Measurements from ENCODE around the gene DOCK7.
A peak's percentile ranks its signal among the peaks of the same experiment; 100 is the strongest.
"Not testable (repeated sequence)": the region's sequence is repeated elsewhere in the genome, so short reads cannot be mapped to it uniquely, and the experiment has no call there.

DOCK7 gene

DNA sequence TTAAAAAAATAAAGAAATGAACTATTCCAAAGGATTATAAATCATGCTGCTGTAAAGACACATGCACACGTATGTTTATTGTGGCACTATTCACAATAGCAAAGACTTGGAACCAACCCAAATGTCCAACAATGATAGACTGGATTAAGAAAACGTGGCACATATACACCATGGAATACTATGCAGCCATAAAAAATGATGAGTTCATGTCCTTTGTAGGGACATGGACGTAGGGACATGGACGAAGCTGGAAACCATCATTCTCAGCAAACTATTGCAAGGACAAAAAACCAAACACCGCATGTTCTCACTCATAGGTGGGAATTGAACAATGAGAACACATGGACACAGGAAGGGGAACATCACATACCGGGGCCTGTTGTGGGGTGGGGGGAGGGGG, 160.8 kb downstream of the DOCK7 start:
- DNase-seq: not testable (repeated sequence)

DNA sequence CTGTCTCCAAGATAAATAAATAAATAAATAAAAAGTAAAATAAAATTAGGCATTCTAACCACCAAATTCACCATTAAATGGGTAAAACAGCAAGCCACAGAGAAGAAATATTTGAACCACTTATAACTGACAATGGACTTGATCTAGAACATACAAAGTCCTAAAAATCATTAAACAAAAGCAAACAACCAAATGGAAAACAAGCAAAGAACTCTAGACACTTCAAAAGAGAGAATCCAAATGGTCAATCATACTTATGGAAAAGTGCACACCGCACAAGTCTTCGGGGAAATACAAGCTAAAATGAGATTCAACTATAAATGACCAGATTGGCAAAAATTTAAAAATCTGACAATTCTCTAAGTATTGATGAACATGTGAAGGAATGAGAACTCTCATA, 164.3 kb downstream of the DOCK7 start:
- no peak for DNase-seq

DNA sequence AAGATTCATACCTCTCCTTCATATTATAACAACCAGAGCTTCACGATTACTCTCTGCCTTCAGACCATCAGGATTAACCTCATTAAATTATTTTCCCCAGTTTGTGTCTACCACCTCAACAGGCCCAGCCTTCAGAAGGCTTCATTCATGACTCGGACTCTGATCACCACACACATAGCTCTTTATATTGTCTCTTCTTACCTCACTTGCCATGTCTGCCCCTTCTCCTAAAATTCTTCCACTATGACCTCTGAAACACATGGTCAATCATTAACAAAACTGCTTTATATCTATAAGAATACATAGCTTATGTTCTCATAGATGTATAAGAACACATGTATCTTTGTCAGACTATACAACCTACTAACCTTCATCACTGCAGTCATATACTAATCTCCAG, 171.6 kb downstream of the DOCK7 start:
- DNase-seq: no peak

DNA sequence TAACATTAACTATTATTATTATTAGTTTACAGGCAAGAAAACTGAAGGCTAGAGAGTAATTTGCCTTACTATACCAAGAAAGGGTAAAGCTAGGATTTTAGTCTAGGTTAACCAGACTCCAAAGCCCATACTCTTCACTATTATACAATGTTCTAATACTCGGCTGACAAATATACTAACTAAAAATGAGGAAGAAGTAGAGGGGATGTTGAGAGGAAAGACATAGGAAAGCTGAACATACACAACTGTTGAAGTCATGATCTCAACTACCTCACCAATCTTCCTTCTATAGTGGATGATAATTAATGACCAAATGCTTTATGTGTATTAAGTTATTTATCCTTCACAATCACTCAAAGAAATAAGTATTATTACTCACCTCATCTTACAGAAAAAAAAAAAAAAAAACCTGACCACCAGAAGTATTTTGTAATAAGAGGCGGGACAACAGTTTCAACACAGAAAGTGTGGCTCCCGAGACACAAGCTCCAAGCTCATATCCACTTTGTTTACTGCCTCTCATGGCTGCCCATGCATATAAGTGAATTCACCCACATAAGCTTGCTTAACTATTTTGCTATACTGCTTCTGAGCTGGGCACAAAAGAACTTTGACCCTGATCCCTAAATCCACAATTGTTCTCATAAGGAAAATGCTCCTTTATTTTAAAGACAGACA, 173.3 kb downstream of the DOCK7 start:
- no peak for DNase-seq

DNA sequence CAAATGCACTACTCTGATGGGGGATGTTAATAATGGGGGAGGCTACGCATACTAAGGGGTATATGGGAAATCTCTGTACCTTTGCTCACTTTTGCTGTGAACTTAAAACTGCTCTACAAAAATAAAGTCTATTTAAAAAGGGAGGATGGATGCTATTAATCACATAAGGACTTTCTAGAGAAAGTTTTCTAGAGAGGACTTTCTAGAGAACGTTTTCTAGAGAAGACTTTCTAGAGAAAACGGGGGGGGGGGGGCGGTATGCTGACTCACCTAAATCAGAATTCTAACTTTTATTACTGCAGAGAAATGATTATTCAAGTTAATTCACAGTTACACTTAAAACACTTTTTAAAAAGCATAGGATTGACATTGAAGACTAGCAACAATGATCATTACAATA, 175.2 kb downstream of the DOCK7 start:
- no peak for DNase-seq

DNA sequence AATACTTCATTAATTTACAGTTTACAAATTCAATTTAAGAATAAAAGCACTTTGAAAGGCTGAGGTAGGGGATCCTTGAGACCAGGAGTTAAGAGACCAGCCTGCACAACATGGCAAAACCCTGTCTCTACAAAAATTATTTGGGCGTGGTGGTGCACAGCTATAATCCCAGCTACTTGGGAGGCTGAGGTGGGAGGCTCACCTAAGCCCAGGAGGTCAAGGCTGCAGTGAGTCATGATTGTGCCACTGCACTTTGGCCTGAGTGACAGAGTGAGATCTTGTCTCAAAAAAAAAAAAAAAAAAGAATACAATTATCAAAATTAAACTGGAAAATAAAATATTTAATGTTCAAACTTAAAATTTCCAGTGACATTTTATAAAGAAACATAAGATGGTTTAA, 179.2 kb downstream of the DOCK7 start:
- no peak for DNase-seq

DNA sequence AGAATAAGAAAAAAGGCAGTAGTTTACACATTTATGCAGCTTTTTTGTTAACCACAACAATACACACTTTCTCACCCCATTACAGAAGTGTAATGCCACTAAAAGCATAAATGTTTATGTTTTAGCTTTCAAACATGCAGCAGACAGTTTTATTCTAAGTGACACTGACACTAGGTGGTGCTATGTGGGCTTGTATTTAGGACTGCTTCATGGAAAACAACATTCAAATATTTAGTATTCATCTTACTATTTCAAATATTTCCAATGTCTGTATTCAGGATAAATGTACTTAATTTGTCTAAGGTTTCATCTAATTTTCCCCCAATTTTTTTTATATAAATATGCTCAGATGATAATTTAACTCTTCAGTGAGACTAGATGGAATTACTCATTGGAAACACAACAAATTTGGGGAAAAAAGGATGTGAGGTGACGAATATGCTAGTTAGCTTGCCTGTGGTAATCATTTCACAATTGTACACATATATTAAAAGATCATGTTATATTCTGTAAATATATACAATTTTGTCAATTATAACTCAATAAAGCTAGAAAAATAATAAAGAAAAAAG, 179.9 kb downstream of the DOCK7 start:
- peak; percentile 45 for DNase-seq

DNA sequence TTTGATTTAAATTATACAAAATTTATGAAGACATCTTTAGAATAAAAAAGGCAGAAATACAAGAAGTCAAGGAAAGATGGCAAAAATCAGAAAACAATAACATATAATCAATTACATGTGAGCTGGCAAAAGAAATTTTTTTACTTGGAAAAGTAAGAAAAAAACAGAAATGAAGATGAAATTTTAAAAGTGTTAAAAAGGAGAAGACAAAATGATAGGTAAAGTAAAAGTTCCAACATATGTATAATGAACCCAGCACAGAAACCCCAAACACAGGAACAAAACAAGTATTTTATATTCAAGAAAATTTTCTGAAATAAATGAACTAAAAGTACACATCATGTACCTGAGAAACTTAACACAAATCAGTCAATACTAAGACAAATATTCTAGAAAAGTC, 188.0 kb downstream of the DOCK7 start:
- no peak for DNase-seq

DNA sequence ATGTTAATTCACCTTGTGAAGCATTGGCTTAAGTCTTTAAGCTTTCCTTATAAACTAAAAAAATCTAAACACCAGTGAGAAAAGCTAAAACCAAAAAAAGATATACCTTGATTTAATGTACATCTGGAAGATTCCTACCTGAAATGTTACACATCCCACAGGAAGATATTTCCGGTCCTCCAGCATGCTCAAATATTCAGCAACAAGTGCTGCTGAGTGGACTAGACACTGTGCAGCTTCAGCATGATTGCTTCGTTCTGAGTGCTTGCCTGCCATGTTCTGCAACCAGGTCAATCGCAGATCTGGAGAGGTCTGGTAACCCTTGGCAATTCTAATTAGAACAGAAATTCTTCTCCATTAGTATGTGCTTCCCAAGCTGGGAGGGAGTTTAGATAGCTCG, 194.0 kb downstream of the DOCK7 start:
- DNase-seq: peak; percentile 28

DNA sequence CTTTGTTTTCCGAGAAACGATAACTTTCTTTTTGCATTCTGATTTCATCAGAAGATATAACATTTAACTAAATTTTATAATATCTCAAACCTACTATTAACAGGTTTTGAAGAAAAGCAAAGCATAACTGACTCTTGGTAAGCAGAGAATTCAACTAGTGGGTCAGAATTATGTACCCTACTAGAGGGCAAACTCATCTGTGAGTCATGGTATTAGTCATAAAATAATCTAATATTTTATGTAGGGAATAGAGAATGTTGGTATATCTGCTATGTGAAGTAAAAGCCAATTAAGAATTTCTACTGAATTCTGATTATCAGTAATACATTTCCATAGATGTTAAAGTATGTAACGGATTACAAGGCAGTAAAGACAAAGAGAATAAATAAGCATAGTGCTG, 194.5 kb downstream of the DOCK7 start:
- no peak for DNase-seq

DNA sequence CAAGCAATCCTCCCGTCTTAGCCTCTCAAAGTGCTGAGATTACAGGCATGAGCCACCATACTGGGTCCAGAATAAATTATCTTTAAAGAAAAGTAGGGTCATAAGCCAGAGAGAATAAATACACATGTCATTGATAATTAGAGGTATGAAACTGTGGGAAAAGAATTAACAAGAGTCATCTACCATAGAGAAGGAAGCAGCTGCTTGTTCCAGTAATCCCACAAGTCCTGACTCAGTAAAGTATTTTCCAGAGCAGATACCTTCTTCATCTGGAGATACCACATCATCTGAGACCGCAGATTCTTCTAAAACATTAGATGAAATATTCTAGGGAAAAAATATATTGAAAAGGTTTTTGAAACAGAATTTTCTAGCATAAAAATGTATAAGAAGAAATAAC, 195.7 kb downstream of the DOCK7 start:
- no peak for DNase-seq

DNA sequence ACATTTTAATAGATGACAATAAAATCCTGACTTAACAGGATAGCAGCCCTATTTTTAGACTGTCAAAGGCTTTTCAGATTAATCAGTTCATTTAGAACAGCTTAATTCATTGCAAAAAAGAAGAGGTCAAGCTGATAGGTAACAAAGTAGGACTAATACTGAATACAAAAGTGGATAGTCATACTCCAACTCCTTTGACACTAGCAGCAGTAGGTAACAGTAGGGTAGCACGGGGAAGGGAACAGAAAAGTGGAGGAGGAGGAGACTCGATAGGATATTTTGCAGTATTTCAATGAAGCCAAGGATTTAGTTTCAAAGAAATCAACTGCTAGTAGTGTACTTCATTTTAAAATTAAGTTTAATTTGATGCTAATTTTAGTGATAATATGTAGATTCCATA, 200.2 kb downstream of the DOCK7 start:
- peak; percentile 12 for DNase-seq

DNA sequence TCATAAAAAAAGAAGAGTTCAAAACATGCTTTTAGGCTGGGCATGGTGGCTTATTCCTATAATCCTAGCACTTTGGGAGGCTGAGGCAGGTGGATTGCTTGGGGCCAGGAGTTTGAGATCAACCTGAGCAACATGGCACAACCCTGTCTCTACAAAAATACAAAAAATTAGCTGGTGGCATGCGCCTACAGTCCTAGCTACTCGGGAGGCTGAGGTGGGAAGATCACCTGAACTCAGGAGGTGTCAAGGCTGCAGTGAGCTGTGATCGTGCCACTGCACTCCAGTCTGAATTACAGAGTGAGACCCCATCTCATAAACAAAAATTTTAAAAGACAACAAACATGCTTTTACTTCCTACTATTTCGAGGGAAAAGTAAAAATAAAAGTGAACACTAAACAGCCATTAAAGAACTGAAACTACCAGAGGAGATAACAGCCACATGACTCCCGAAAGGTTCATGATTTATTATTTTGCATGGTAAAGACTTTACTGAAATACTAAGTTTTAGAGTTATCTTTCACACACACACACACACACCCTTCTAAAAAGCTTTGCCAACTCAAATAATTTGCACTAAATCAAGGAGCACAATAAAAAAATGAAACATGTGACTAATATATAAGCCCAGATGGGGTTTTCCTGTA, 203.2 kb downstream of the DOCK7 start:
- no peak for DNase-seq

DNA sequence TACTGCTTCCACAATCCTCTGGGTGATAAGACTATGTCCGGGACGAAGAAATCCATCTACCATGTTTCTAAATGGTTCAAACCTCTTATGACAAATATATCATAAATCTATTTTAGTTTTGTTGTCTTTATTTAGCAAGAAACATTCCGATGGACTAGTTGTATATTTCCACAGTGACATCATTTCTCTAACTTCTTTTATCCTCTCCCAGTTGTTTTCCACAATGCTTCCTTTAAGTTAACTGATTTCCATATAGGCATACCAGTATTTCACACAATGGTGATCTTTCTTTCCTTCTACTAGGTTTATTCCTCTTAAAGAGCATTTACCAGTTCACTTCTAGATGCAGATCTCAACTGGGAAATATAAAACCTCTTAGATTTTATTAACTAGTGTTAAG, 206.5 kb downstream of the DOCK7 start:
- DNase-seq: no peak

DNA sequence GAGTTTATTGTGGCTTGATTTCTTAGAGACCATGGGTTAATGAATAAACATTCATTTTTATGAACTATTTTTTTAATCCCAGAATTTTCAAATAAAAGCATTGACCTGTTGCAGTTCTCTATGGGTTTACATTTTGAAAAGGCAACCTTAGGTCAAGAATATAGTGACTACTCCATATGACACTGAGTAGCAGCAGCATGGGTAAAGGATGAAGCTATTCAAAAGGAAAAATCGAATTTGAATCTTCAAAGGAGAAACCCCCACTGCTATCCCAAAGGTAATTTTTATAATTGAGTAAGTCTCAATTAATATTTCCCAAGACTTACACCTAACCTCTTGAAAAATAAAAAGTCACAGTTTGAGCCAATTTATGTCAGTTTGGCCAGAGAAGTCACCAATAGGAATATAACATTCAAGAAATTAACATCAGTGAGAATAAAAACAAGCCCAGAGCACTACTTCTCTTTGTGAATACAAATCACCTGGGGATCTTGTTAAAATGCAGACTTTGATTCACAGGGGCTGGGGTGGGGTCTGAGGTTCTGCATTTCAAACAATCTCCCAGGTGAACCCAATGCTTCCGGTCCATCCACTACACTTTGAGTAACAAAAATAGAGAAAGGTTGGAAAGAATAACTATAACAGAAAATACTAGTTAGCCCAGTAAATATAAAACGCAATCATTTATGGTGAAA, 211.5 kb downstream of the DOCK7 start:
- no peak for DNase-seq

DNA sequence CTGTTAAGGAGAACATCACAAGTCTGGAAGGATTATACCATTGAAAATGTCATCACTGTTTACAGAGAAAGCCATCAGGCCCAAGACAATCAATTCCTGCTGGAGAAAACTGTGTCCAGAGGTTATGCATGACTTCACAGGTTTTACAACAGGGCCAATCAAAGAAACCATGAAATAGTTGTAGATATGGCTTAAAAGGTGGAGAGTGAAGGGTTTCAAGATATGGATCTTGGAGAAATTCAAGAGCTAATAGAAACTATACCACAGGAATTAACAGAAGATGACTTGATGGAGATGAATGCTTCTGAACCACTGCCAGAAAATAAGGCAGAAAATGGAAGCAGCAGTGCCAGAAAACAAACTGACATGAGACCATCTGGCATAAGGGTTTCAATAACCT, 221.1 kb downstream of the DOCK7 start:
- no peak for DNase-seq

DNA sequence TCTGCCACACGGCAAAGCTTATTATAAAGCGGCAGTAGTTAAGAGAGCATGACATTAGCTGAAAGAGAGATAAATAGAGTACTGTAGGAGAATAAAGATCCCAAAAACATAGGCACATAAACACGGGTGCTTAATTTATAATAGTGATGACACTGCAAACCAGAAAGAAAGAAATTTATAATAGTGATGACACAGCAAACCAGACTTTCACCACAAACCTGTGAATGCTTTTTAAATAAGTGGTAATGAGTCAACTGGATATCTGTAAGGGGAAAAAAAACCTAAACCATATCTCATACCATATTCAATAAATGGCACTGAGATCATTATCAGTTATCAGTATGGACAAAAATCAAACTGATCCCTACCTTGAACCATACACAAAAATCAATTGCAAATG, 225.8 kb downstream of the DOCK7 start:
- no peak for DNase-seq

DNA sequence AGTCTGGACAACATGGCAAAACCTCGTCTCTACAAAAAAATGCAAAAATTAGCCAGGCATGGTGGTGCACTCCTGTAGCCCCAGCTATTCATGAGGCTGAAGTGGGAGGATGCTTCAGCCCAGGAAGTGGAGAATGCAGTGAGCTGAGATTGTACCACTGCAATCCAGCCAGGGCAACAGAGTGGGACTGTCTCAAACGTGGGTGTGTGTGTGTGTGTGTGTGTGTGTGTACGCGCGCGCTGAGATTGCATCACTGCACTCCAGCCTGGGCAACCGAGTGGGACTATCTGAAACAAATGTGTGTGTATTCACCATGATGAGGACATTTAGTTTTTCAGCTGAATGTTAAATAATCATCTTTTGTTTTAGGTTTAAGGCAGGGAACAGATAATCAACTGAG, 230.2 kb downstream of the DOCK7 start:
- no peak for DNase-seq

DNA sequence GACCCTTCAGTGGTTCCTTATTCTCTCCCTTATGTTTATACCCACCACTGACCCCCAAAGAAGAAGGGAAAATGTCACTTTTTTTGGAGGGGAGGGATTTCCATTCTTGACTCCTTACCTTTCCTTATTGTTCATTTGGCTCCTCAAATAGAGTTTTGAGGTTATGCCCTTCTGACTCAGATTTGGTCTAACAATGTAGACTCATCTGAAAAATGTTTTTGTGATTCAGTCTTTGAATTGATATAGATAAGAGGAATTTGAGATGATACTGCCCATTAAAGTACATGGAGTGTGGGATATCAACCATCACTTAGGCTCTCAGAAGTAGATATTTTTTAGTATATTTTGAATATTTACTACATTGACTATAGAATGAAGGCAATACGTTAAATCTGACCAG, 235.2 kb downstream of the DOCK7 start:
- DNase-seq: no peak

DNA sequence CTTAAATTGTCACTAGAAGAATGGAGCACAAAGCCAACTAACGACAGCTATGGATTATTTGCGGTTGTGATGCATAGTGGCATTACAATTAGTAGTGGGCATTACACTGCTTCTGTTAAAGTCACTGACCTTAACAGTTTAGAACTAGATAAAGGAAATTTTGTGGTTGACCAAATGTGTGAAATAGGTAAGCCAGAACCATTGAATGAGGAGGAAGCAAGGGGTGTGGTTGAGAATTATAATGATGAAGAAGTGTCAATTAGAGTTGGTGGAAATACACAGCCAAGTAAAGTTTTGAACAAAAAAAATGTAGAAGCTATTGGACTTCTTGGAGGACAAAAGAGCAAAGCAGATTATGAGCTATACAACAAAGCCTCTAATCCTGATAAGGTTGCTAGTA, 237.9 kb downstream of the DOCK7 start:
- DNase-seq: no peak

DNA sequence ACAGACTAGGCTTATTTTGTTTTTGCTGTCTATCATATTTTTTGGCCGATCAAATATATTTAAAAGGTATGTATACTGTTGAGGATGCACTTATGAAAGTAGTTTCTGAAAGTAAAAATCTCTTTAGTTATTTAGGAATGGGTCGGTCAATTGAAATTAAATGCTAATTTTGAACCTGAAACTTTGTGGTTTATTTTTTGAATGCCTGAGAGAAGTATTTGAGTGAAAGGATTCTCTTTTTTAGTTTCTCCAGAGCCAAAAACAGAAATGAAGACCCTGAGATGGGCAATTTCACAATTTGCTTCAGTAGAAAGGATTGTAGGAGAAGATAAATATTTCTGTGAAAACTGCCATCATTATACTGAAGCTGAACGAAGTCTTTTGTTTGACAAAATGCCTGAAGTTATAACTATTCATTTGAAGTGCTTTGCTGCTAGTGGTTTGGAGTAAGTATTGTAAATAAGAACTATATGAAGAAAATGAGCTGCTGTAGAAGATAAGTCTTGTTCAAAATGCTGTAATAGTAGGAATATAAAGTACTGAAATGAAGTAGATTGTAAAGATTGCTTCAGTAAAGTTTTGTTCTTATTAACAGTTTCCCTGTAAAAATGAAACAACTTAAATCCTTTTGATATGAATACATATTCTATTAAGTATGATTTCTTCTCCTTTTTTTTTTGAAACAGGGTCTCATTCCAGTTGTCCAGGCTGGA, 239.8 kb downstream of the DOCK7 start:
- no peak for DNase-seq

DNA sequence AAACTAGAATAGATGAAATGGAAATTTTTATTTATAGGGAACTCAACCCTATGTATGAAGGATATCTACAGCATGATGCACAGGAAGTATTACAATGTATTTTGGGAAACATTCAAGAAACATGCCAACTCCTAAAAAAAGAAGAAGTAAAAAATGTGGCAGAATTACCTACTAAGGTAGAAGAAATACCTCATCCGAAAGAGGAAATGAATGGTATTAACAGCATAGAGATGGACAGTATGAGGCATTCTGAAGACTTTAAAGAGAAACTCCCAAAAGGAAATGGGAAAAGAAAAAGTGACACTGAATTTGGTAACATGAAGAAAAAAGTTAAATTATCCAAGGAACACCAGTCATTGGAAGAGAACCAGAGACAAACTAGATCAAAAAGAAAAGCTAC, 243.5 kb downstream of the DOCK7 start:
- DNase-seq: no peak

DNA sequence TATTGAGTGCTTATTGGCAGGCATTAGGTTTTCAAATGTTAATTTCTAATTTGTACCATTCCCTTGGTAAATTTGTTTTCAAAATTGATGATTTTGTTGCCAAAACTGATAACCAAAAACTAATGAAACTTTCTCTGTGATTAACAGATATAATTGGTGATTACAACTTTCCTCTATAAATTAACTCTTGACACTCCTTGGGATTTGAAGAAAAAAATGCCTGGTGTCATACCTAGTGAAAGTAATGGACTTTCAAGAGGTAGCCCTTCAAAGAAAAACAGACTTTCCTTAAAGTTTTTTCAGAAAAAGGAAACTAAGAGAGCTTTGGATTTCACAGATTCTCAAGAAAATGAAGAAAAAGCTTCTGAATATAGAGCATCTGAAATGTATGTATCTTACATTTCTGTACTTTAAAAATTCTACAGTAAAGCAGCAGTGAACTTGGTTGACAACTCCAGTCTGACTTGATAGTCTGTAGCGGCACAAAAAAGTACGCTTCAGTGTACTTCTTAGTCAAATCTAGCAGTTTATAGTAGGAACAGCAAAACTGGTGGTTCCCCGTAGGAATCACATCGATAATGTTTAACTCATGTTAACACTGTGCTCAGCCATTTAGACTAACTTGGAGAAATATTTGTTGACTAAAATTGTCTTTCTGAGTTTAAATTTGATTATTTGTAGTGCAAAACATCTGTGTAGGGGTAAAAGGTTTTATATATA, 248.4 kb downstream of the DOCK7 start:
- no peak for DNase-seq
